MM.1S (cell line): ENCODE measurements around the gene OBSCN.

Experiments used
- EZH2 ChIP-seq: fragments of 300-600 bp; sonication (generic); optimal IDR thresholded peaks from 2 replicates; pipeline ENCODE3; 2017; ENCODE audit warnings: low read depth, mild to moderate bottlenecking, antibody characterized with exemption, low read length, mixed read lengths
- TF ChIP-seq, protein P1 (sequence below): fragments of 300-600 bp; sonication (generic); IDR thresholded peaks from 2 replicates; pipeline ENCODE4 v1.5.1; 2016; ENCODE audit warnings: antibody characterized with exemption, low read length, mixed read lengths

- TF ChIP-seq, protein P1, sequence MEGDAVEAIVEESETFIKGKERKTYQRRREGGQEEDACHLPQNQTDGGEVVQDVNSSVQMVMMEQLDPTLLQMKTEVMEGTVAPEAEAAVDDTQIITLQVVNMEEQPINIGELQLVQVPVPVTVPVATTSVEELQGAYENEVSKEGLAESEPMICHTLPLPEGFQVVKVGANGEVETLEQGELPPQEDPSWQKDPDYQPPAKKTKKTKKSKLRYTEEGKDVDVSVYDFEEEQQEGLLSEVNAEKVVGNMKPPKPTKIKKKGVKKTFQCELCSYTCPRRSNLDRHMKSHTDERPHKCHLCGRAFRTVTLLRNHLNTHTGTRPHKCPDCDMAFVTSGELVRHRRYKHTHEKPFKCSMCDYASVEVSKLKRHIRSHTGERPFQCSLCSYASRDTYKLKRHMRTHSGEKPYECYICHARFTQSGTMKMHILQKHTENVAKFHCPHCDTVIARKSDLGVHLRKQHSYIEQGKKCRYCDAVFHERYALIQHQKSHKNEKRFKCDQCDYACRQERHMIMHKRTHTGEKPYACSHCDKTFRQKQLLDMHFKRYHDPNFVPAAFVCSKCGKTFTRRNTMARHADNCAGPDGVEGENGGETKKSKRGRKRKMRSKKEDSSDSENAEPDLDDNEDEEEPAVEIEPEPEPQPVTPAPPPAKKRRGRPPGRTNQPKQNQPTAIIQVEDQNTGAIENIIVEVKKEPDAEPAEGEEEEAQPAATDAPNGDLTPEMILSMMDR = no peak
- no peak for TF ChIP-seq EZH2
Measured at GRCh38 chr1:228358764-228359612, 151.1 kb downstream of the OBSCN start.
